RWPE1 (cell line): ENCODE results near the gene GALNTL6.

ENCODE experiments used
- CTCF ChIA-PET: fragments of 350-600 bp; sonication (Branson Sonifier 250); formaldehyde crosslinking; extraction: SDS; loops from one replicate; lab custom pipeline; 2021; lab: Yijun Ruan, JAX
- POLR2A ChIA-PET: fragments of 400-600 bp; formaldehyde crosslinking; extraction: SDS; loops from one replicate; lab custom pipeline; 2020; ENCODE audit warnings: antibody characterized with exemption; ENCODE audit not compliant: low non-redundant PET; lab: Yijun Ruan, JAX
- DNase-seq: peaks from one replicate; pipeline ENCODE4 v3.0.0; 2012; ENCODE audit warnings: low spot score
- H3K27ac ChIP-seq: fragments of 450-650 bp; 2 replicates; pipeline ENCODE4 v1.5.1; 2017
- TF ChIP-seq, protein P1 (sequence below): fragments of 450-650 bp; conservative IDR thresholded peaks from 2 replicates; pipeline ENCODE4 v1.5.1; 2017; ENCODE audit warnings: low read depth, mild to moderate bottlenecking

Gene GALNTL6

DNA sequence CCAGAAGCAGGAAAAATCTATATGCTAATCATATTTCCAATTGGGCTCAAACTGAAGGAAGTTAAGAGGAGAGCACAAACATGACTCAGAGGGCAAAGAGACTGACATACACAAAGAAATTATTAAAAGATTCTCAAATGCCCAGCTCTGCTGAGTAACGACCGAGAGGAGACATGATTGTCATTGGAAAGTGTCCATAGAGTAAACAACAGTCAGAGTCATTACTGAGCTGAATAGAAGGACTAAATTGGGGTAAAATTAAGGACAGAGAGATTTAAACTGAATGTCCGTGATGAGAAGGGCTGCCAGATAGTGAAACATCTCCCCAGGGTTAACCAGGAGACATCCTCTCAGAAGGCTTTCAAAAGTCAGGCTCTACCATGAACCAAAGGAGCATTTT lies 1244.2 kb downstream of the GALNTL6 start:
- no peak overlapping the region for H3K27ac ChIP-seq
- TF ChIP-seq, protein P1, sequence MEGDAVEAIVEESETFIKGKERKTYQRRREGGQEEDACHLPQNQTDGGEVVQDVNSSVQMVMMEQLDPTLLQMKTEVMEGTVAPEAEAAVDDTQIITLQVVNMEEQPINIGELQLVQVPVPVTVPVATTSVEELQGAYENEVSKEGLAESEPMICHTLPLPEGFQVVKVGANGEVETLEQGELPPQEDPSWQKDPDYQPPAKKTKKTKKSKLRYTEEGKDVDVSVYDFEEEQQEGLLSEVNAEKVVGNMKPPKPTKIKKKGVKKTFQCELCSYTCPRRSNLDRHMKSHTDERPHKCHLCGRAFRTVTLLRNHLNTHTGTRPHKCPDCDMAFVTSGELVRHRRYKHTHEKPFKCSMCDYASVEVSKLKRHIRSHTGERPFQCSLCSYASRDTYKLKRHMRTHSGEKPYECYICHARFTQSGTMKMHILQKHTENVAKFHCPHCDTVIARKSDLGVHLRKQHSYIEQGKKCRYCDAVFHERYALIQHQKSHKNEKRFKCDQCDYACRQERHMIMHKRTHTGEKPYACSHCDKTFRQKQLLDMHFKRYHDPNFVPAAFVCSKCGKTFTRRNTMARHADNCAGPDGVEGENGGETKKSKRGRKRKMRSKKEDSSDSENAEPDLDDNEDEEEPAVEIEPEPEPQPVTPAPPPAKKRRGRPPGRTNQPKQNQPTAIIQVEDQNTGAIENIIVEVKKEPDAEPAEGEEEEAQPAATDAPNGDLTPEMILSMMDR = no peak
- DNase-seq = no peak
- POLR2A ChIA-PET = no interaction called here
- CTCF ChIA-PET = interaction anchor here (0.7 kb wide), 1 partner anchor 44 kb away, joined by 3 read pairs; no protein-coding TSS in a partner anchor

DNA sequence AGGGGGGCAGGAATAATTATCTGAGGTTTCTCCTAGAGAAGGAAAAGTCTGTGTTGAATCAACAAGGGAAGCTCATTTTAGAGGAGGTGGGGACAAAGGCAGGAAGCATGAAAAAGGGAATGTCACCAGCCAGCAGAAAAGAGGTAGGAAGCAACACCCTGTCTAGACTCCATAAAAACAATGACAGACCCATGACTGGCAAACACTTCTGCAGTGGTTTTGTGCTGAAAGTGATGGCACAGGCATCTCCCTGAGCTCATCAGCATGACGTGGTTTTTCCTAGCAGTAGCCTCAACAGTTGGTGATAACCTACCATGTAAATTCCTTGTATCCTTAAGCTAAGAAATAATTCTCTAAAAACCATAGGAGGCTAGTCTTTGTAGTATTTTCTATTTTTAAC lies 1244.7 kb downstream of the GALNTL6 start:
- no peak for DNase-seq
- POLR2A ChIA-PET = no interaction called here
- CTCF ChIA-PET = no interaction called here

DNA sequence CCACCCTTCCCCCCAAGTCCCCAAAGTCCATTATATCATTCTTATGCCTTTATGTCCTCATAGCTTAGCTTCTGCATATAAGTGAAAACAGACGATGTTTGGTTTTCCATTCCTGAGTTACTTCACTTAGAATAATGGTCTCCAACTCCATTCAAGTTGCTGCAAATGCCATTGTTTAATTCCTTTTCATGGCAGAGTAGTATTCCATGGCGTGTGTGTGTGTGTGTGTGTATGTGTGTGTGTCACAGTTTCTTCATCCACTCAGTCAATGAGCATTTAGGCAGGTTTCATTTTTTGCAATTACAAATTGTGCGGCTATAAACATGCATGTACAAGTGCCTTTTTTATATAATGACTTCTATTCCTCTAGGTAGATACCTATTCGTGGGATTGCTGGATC lies 1248.0 kb downstream of the GALNTL6 start:
- ChIA-PET CTCF (no interaction called here), POLR2A (no interaction called here)
- H3K27ac ChIP-seq = no peak overlapping the region

More for the DNA sequence above, 1244.7 kb downstream of the GALNTL6 start:
- TF ChIP-seq, protein P1 = no peak
- no peak overlapping the region for H3K27ac ChIP-seq

DNA sequence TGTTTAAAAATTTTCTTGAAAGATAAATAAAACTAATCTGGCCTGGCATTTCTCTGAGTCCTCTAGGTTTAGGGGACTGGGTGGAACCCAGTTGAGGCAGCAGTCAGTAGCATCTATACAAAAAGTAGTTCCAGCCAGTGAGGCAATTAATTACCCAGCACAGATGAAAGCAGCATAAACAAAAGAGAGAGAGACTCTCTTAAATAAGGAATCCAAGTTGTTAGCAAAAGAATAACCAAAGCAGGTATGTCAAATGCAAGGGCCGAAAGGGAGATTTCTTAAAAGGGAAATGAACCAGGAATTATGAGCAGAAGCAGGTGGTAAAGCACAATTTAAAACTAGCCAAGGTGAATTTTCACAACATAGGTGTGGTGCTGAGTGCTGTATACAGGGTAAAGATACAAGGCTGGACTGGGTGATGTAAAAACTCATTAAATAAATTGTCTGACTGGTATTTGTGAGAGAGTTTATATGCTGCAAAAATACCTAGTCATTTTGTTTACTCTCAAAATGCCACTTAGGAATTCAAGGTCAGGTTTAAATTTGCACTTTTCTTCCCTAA lies 1260.8 kb downstream of the GALNTL6 start:
- TF ChIP-seq, protein P1 = no peak
- H3K27ac ChIP-seq = peak overlapping the region; percentile 80
- POLR2A ChIA-PET = no interaction called here
- CTCF ChIA-PET = no interaction called here
- DNase-seq = peak; percentile 2

More for the DNA sequence above, 1248.0 kb downstream of the GALNTL6 start:
- no peak for DNase-seq
- TF ChIP-seq, protein P1 = no peak

DNA sequence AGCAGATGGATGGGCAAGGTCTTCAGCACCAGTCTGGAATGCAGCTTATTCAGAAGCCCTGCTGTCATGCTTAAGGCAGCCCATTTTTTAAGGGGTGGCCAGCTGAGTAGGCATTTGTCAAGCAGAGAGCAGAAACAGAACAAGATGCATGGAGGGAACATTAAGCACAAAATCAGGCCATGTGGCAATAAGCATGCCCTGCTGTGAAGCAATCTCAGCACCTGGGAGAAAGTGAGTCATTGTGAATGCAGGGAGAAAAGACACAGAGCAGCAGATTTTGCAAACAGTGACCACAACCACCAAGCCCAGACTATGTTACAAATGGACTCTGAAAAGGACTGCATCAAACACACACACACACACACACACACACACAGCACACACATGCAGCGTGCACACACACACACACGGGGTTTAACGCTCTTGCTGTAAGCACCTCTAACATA lies 1261.3 kb downstream of the GALNTL6 start:
- CTCF ChIA-PET = no interaction called here
- POLR2A ChIA-PET = no interaction called here
- H3K27ac ChIP-seq = peak overlapping the region; percentile 80
- TF ChIP-seq, protein P1 = no peak
- DNase-seq = peak; percentile 88

DNA sequence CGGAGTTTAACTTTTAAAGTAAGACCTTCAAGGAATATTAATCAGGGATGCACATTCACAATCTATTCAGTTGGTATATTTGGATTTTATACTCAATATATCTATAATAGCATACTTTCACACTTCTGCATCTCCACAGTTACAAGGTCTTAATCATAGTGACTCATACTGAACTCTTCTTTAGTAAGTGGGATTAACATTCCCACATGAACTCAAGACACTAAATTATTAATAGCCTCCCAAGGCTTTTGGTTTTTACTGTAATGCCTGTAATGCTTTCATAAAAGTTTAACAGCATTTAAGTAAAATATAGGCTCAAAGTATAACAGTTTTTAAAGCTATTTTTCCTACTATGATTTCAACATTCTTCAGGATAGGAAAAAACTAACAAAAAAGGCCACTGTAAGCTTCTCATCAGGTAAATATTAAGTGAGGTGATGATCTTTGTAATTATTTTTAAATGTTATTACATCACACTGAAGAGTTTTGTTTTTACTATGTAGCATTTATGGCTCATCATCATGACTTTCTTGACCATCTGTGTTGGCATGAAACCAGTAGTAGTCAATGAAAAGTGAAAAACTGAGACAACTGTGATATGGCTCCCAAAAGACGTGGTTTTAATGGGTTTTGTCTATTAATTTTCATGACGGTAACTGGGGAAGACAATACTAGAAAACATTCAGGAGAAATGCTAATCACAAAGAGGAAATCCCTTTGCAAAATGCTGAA lies 1263.9 kb downstream of the GALNTL6 start:
- TF ChIP-seq, protein P1 = no peak
- ChIA-PET CTCF (no interaction called here), POLR2A (no interaction called here)
- peak; percentile 49 for DNase-seq
- peak overlapping the region; percentile 76 for H3K27ac ChIP-seq
